Skeletal muscle tissue (tissue), 4 donors: Measurements from ENCODE around the gene ANXA11. TPM values are rescaled to one million over a fixed set of nuclear protein-coding genes. Genes with fewer than 3 reads are reported as not detected.

Experiments
- H3K27ac ChIP-seq: one replicate; pipeline ENCODE4 v1.7.0; 2013; ENCODE audit warnings: mild to moderate bottlenecking, low read depth, low read length, inconsistent platforms
- H3K27me3 ChIP-seq, 3 donors: one replicate each; pipeline ENCODE4 v1.7.0; 2013; ENCODE audit warnings: low read length in 3 of 3; ENCODE audit not compliant: control insufficient read depth in 3 of 3, insufficient read depth in 3 of 3
- H3K36me3 ChIP-seq, 3 donors: one replicate each; pipeline ENCODE4 v1.7.0; 2013; ENCODE audit warnings: low read length in 3 of 3; ENCODE audit not compliant: control insufficient read depth in 3 of 3, insufficient read depth in 3 of 3
- H3K4me1 ChIP-seq, 3 donors: one replicate each; pipeline ENCODE4 v1.7.0; 2013; ENCODE audit warnings: low read length in 3 of 3, mild to moderate bottlenecking in 3 of 3; ENCODE audit not compliant: control insufficient read depth in 3 of 3, insufficient read depth in 3 of 3
- H3K4me3 ChIP-seq, 3 donors: one replicate each; pipeline ENCODE4 v1.7.0; 2013; ENCODE audit warnings: low read length in 3 of 3
- H3K9ac ChIP-seq, 3 donors: one replicate each; pipeline ENCODE4 v1.7.0; 2013; ENCODE audit warnings: low read length in 3 of 3, mild to moderate bottlenecking in 3 of 3, moderate library complexity in 2 of 3, low read depth in 1 of 3
- H3K9me3 ChIP-seq, 3 donors: one replicate each; pipeline ENCODE4 v1.7.0; 2013; ENCODE audit warnings: low read length in 3 of 3; ENCODE audit not compliant: control insufficient read depth in 3 of 3
- total RNA-seq: library from RNA; depleted of rRNA; stranded (reverse); fragments of >200 nt; gene quantifications from one replicate; pipeline ENCODE4 v1.2.3, GENCODE V29; 2014
- donor health status: Osteomylitis.

ANXA11 gene
- total RNA-seq, 1 donor from 2014 or later = 29.7 TPM

GRCh38 chr10:80158598-80159127 is 46.7 kb downstream of the ANXA11 start:
- peak overlapping the region; percentile 76 for H3K27ac ChIP-seq
- H3K36me3 ChIP-seq = peaks cover 73 to 82% (median 79%) of the 10 kb centered on the region in 3 donors
- H3K4me1 ChIP-seq = peaks cover 33 to 62% (median 44%) of the 10 kb centered on the region in 3 donors
- H3K9ac ChIP-seq = peak overlapping the region; percentile 17 to 83 (median 26)
- H3K27me3 ChIP-seq = no peaks in the 10 kb centered on the region
- peak overlapping the region; percentile 35 to 56 (median 53) for H3K4me3 ChIP-seq
- H3K9me3 ChIP-seq = no peaks in the 10 kb centered on the region

DNA sequence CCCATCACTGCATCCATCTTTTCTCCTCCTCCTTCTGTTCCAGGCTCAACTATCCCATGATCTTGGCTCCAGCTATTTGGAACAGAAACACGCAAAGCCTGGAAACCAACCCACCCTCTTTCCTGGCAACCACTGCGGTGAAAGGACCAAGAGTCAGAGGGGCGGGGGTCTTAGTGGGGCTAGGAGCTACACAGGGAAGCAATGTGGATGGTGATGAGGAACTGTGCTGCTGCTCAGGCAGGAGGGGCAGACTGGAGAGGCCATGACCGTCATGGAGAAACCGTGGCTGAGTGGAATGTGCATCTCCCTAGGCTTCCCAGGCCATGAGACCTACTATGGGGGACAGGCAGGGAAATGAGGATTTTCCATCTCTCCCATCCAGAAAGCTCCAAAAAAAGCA is 47.2 kb downstream of the ANXA11 start:
- peak overlapping the region in 1 of 3 donors; percentile 52 for H3K4me3 ChIP-seq
- no peaks in the 10 kb centered on the region for H3K27me3 ChIP-seq
- peak overlapping the region in 1 of 3 donors; percentile 60 for H3K9ac ChIP-seq
- peak overlapping the region; percentile 76 for H3K27ac ChIP-seq
- peaks cover 29 to 58% (median 39%) of the 10 kb centered on the region in 3 donors for H3K4me1 ChIP-seq
- peaks cover 73 to 81% (median 79%) of the 10 kb centered on the region in 3 donors for H3K36me3 ChIP-seq
- H3K9me3 ChIP-seq = no peaks in the 10 kb centered on the region

- Histone ChIP-seq H3K4me1 (peaks cover 29 to 56% (median 37%) of the 10 kb centered on the region in 3 donors), H3K36me3 (peaks cover 73 to 81% (median 78%) of the 10 kb centered on the region in 3 donors), H3K9me3 (no peaks in the 10 kb centered on the region), H3K4me3 (no peak overlapping the region), H3K27ac (peak overlapping the region; percentile 76), H3K9ac (no peak overlapping the region), H3K27me3 (no peaks in the 10 kb centered on the region)
Measured at GRCh38 chr10:80157561-80157960, 47.8 kb downstream of the ANXA11 start.

DNA sequence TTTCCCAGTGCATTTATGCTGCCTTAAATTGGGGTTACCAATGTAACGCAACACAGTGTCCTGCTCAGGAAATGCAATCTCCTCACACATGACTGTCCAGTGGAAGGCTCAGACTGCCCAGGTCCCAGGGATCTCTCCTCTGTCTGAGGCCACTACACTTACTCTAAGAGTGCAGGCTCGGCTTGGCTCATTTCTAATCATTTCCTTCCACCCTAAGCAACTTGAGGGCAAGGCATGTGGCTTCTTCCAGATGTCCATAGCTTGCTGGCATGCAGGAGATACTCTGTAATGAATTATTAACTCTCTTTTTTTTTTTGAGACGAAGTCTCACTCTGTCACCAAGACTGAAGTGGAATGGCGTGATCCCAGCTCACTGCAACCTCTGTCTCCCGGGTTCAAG is 49.1 kb downstream of the ANXA11 start:
- H3K27me3 ChIP-seq = no peaks in the 10 kb centered on the region
- peak overlapping the region; percentile 76 for H3K27ac ChIP-seq
- no peak overlapping the region for H3K4me3 ChIP-seq
- no peak overlapping the region for H3K9ac ChIP-seq
- no peaks in the 10 kb centered on the region for H3K9me3 ChIP-seq
- H3K4me1 ChIP-seq = peaks cover 29 to 46% (median 35%) of the 10 kb centered on the region in 3 donors
- H3K36me3 ChIP-seq = peaks cover 72 to 77% (median 74%) of the 10 kb centered on the region in 3 donors

GRCh38 chr10:80155696-80156215 is 49.6 kb downstream of the ANXA11 start:
- Histone ChIP-seq H3K4me1 (peaks cover 29 to 41% (median 33%) of the 10 kb centered on the region in 3 donors), H3K36me3 (peaks cover 71 to 76% (median 72%) of the 10 kb centered on the region in 3 donors), H3K9me3 (no peaks in the 10 kb centered on the region), H3K27me3 (no peaks in the 10 kb centered on the region), H3K27ac (peak overlapping the region; percentile 76), H3K9ac (peak overlapping the region in 1 of 3 donors; percentile 7), H3K4me3 (no peak overlapping the region)

DNA sequence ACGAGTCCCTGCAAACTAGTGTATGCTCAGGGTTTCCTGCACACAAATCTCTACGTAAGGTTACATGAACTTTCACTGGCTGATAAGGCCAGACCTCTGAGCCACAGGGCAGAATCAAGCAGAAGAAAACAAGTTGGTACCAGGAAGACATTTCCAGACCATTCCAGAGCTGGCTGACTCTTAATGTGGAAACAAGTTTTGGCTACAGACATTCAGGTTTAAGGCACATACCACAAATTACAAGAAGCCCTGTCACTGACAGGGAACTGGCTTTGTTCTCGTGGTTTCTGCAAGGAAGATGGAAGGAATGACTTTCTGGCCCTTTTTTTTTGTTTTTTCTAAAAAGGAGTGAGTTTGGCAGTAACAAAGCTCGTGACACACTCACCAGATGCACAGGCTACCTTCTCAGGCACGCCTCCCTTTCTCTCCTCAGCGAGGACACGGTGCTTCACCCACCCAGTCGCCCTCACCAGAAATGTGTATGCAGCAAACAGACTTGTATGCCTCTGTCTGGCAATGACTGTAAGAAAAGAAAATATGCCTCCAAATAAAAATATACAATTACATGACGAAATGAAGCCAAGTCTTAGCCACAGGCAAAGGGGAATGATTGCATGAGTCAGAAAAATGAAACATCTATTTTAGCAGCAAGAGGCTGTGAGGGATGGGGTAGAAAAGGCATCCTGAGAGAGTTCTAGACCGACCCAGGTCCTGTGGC is 50.2 kb downstream of the ANXA11 start:
- peak overlapping the region; percentile 76 for H3K27ac ChIP-seq
- H3K4me3 ChIP-seq = no peak overlapping the region
- no peaks in the 10 kb centered on the region for H3K9me3 ChIP-seq
- peaks cover 29 to 35% (median 33%) of the 10 kb centered on the region in 3 donors for H3K4me1 ChIP-seq
- no peaks in the 10 kb centered on the region for H3K27me3 ChIP-seq
- no peak overlapping the region for H3K9ac ChIP-seq
- H3K36me3 ChIP-seq = peaks cover 67 to 77% (median 70%) of the 10 kb centered on the region in 3 donors

DNA sequence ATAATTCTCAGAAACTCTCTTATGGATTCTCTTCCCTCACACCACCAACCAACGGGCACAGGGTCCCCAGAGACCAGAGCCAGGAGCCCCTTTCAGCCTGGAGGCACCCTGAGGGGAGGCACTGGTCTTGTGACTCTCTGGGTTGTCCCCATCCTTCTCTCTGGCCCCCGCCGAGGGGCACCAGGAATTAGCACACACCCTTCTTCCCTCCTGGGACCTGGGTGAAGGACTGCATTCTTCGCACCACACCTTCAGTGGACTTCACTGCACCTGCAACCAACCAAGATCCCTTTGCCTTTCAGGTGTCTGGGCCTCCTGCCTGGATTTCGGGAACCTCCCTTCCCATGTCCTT is 50.7 kb downstream of the ANXA11 start:
- Histone ChIP-seq H3K4me3 (no peak overlapping the region), H3K4me1 (peaks cover 26 to 31% (median 29%) of the 10 kb centered on the region in 3 donors), H3K27me3 (no peaks in the 10 kb centered on the region), H3K36me3 (peaks cover 65 to 82% (median 67%) of the 10 kb centered on the region in 3 donors), H3K9me3 (no peaks in the 10 kb centered on the region), H3K27ac (peak overlapping the region; percentile 32), H3K9ac (no peak overlapping the region)

DNA sequence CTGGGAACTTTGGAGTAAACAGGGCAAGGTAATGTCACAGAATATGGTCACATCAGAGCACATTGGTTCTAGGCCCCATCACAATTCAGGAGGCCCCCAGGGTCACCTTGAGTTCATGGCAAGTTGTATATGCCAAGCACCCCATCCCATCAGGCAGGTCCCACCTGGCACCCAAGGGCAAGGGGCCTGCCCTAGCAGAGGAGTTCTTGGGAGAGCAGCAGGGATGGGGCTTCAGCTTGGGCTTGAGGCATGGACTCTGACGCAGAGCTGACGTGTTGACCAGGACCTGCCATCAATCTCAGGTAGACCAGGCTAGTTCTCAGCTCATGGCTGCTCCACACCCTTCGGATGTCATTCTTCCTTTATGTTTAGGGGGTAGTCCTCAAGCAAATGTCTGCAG is 51.9 kb downstream of the ANXA11 start:
- H3K9ac ChIP-seq = no peak overlapping the region
- peaks cover 15 to 19% (median 18%) of the 10 kb centered on the region in 3 donors for H3K4me1 ChIP-seq
- peaks cover 0 to 3% (median 0%) of the 10 kb centered on the region in 3 donors for H3K9me3 ChIP-seq
- H3K4me3 ChIP-seq = no peak overlapping the region
- H3K36me3 ChIP-seq = peaks cover 61 to 86% (median 63%) of the 10 kb centered on the region in 3 donors
- no peak overlapping the region for H3K27ac ChIP-seq
- no peaks in the 10 kb centered on the region for H3K27me3 ChIP-seq

DNA sequence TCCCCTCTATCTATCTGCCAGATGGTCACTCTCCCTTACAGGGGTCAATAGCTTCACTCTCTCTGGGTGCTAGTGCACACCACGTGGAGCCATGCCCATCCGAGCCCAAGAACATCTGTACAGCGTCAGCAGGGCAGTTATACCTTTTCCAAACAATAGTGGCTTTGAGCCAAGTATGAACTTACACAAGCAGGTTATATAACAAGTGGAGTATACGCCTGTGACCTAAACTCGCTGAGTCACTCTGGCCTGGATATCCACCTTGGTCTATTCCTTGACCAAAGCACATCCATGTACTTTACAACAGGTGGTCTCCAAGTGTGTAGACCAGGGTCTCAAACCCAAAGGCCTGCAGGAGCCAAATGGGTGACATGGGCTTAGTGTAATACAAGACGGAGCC is 52.5 kb downstream of the ANXA11 start:
- Histone ChIP-seq H3K4me3 (no peak overlapping the region), H3K27me3 (no peaks in the 10 kb centered on the region), H3K9me3 (peaks cover 0 to 3% (median 0%) of the 10 kb centered on the region in 3 donors), H3K27ac (no peak overlapping the region), H3K36me3 (peaks cover 55 to 82% (median 59%) of the 10 kb centered on the region in 3 donors), H3K4me1 (peaks cover 10 to 13% (median 11%) of the 10 kb centered on the region in 3 donors), H3K9ac (no peak overlapping the region)

DNA sequence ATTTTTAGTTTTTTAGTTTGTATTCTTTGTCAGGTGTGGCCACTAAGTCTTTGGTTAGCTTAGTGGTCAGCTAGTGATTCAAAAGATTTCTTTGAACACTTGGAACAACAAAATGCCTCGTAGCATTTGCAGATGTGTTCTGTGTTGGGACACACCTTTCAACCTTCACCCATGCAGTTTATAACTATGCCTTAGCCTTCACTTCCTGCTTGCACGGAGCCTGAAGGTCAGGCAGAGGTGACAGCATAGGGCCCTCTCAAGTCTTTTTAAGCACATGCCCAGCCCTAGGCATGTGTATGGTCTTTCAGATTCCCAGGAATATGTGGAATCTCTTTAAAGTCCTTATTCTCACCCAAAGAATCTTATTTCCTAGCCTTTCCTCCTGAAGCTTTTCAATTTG is 55.2 kb downstream of the ANXA11 start:
- Histone ChIP-seq H3K9ac (no peak overlapping the region), H3K36me3 (peaks cover 31 to 57% (median 33%) of the 10 kb centered on the region in 3 donors), H3K27ac (no peak overlapping the region), H3K4me3 (no peak overlapping the region), H3K27me3 (no peaks in the 10 kb centered on the region), H3K9me3 (peaks cover 0 to 3% (median 0%) of the 10 kb centered on the region in 3 donors), H3K4me1 (peaks cover 2 to 6% (median 3%) of the 10 kb centered on the region in 3 donors)
